Progenitor cell of endocrine pancreas (in vitro differentiated cells): ENCODE results near the gene ATP1A3. TPM values are rescaled to one million over a fixed set of nuclear protein-coding genes. Genes with fewer than 3 reads are reported as not detected.
"Not testable (repeated sequence)": the region's sequence is repeated elsewhere in the genome, so short reads cannot be mapped to it uniquely, and the experiment has no call there.

Experiments
- DNase-seq: peaks from one replicate; pipeline ENCODE4 v3.0.0; 2021; ENCODE audit warnings: low spot score; ENCODE audit not compliant: unreplicated experiment
- H3K27ac Mint-ChIP-seq: 2 replicates; pipeline ENCODE4 v1.8.0; 2021; ENCODE audit warnings: mild to moderate bottlenecking, moderate library complexity, mixed read lengths
- H3K27me3 Mint-ChIP-seq: 2 replicates; pipeline ENCODE4 v1.8.0; 2021; ENCODE audit warnings: mixed read lengths
- H3K36me3 Mint-ChIP-seq: 2 replicates; pipeline ENCODE4 v1.8.0; 2022; ENCODE audit warnings: mixed read lengths; ENCODE audit not compliant: insufficient read depth
- H3K4me1 Mint-ChIP-seq: 2 replicates; pipeline ENCODE4 v1.8.0; 2021; ENCODE audit warnings: low read depth, mixed read lengths
- H3K4me3 Mint-ChIP-seq: 2 replicates; pipeline ENCODE4 v1.8.0; 2021; ENCODE audit warnings: low read depth, mild to moderate bottlenecking, moderate library complexity, mixed read lengths
- H3K9me3 Mint-ChIP-seq: 2 replicates; pipeline ENCODE4 v1.8.0; 2021; ENCODE audit warnings: low read depth, mixed read lengths
- CTCF ChIP-seq: fragments of 200-600 bp; sonication (generic); IDR thresholded peaks from one replicate; pipeline ENCODE4 v1.5.0; 2021; ENCODE audit warnings: antibody characterized with exemption, mild to moderate bottlenecking; ENCODE audit not compliant: unreplicated experiment
- long read RNA-seq: library from polyadenylated mRNA; unstranded; transcript quantifications from one replicate; pipeline ENCODE4 v2.0.0, GENCODE V29; 2020
- total RNA-seq: library from RNA; stranded (reverse); gene quantifications from 2 replicates; pipeline ENCODE4 v1.2.1, GENCODE V29; 2021

Gene ATP1A3
- 0.29 TPM in 2 replicates for total RNA-seq
- long read RNA-seq, result 0 reads

DNA sequence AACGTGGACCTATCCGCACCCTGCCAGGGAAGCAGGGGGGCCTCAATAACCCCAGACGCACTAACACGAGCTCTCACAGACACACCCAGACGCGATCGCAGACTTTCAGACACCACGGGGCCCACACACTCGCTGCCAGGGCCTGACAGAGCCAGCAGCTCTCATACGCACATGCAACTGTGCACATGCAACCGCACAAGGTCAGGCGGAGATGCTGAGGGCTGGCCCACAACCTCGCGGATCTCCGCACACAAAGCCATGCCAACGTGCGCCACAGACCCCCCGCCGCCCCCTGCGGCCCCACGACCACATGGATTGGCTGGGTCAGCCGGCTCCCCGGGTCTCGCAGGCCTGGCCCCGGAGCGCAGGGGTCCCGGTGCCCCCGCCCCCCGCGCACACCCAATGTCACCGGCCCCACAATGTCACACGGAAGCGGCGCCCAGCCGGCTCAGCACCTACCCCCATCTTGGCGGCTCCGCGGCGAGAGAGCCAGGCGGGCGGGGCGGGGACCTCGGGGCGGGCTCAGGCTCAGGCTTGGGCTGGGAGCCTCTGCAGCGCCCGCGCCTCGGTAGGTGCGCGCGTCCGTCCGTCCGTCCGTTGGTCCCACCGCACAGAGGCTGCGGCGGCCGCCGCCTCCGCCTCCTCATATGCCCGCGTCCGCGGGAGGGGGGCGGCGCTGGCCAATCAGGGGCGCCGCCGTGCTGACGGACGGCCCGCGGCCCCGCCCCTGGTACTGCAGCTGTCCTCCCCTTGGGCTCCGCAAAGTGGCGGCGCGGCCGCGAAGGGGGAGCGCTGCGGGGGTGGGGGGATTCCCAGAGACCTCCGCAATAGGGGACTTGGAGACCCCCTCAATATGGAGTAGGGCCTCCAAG, at the start of gene ATP1A3:
ATP1A3 (minus strand) TSS at position 619 of the 872 bp plus-strand sequence; CDS start at position 465, 154 bp downstream.
- Mint-ChIP-seq H3K36me3 (no peaks in the 10 kb centered on the region), H3K4me1 (peaks cover 4% of the 10 kb centered on the region), H3K4me3 (peak within 1 kb of the TSS; percentile 47), H3K27ac (peak within 1 kb of the TSS; percentile 7), H3K9me3 (no peaks in the 10 kb centered on the region), H3K27me3 (peaks cover 54% of the 10 kb centered on the region)
- DNase-seq, result no peak
- no peak for TF ChIP-seq CTCF

- Mint-ChIP-seq H3K4me3 (no peak overlapping the region), H3K27me3 (no peaks in the 10 kb centered on the region), H3K4me1 (peaks cover 7% of the 10 kb centered on the region), H3K9me3 (no peaks in the 10 kb centered on the region), H3K27ac (no peak overlapping the region), H3K36me3 (no peaks in the 10 kb centered on the region)
- TF ChIP-seq CTCF, result no peak
- no peak for DNase-seq
These were observed 48.6 kb upstream of the ATP1A3 start for GRCh38 chr19:42042455-42043170.

GRCh38 chr19:42040491-42040890, 46.5 kb upstream of the ATP1A3 start:
- not testable (repeated sequence) for DNase-seq, H3K36me3 Mint-ChIP-seq, H3K4me3 Mint-ChIP-seq, H3K4me1 Mint-ChIP-seq, H3K27ac Mint-ChIP-seq, H3K27me3 Mint-ChIP-seq, H3K9me3 Mint-ChIP-seq

- Mint-ChIP-seq H3K27ac (no peak overlapping the region), H3K36me3 (no peaks in the 10 kb centered on the region), H3K4me1 (peaks cover 7% of the 10 kb centered on the region), H3K9me3 (no peaks in the 10 kb centered on the region), H3K27me3 (no peaks in the 10 kb centered on the region), H3K4me3 (no peak overlapping the region)
- DNase-seq, result no peak
- no peak for TF ChIP-seq CTCF
These were observed 46.0 kb upstream of the ATP1A3 start for GRCh38 chr19:42040031-42040430.

- no peak overlapping the region for H3K4me3 Mint-ChIP-seq
- H3K27me3 Mint-ChIP-seq, result no peaks in the 10 kb centered on the region
- H3K4me1 Mint-ChIP-seq, result no peaks in the 10 kb centered on the region
These were observed 44.6 kb upstream of the ATP1A3 start for GRCh38 chr19:42038666-42039065.

More at GRCh38 chr19:42038666-42039065, 44.6 kb upstream of the ATP1A3 start:
- no peaks in the 10 kb centered on the region for H3K36me3 Mint-ChIP-seq
- H3K9me3 Mint-ChIP-seq, result no peaks in the 10 kb centered on the region
- TF ChIP-seq CTCF, result no peak
- no peak for DNase-seq
- H3K27ac Mint-ChIP-seq, result peak overlapping the region; percentile 34
